MM.1S (cell line): Measurements from ENCODE around the gene ZAP70.

Experiments used
- CTCF ChIP-seq: fragments of 300-600 bp; sonication (generic); IDR thresholded peaks from 2 replicates; pipeline ENCODE4 v1.5.1; 2016; ENCODE audit warnings: antibody characterized with exemption, low read length, mixed read lengths
- EZH2 ChIP-seq: fragments of 300-600 bp; sonication (generic); optimal IDR thresholded peaks from 2 replicates; pipeline ENCODE3; 2017; ENCODE audit warnings: low read depth, mild to moderate bottlenecking, antibody characterized with exemption, low read length, mixed read lengths

- TF ChIP-seq CTCF, result no peak
- no peak for TF ChIP-seq EZH2
Observed at GRCh38 chr2:97718051-97718882, 4.9 kb downstream of the ZAP70 start.
